Psoas muscle (tissue), 8 donors: ENCODE data around the gene LAPTM4A. TPM values are rescaled to one million over a fixed set of nuclear protein-coding genes. Genes with fewer than 3 reads are reported as not detected.

Source experiments
- ATAC-seq, 4 donors: fragments of 200-7000 bp; cut with Tn5 transposase; one replicate each; pipeline ENCODE4 v1.9.1; 2020; ENCODE audit warnings: moderate library complexity in 3 of 4, mild to moderate bottlenecking in 2 of 4
- DNase-seq, 2 donors: peaks; one replicate each; pipeline ENCODE4 v3.0.0-alpha.2; 2020
- H3K27ac ChIP-seq: fragments of 200-600 bp; one replicate; pipeline ENCODE4 v1.8.0; 2022
- H3K27me3 ChIP-seq, 3 donors: fragments of 200-600 bp in 1 of 3; one replicate each; pipeline versions ENCODE4 v1.6.1 to v1.8.0; 2013 to 2022; ENCODE audit warnings: low read length in 2 of 3, mild to moderate bottlenecking in 2 of 3, moderate library complexity in 1 of 3; ENCODE audit not compliant: insufficient read depth in 3 of 3
- H3K36me3 ChIP-seq, 2 donors: fragments of 200-600 bp in 1 of 2; one replicate each; pipeline versions ENCODE4 v1.6.1 to v1.8.0; 2013 to 2022; ENCODE audit warnings: low read depth in 1 of 2, mild to moderate bottlenecking in 1 of 2, moderate library complexity in 1 of 2; ENCODE audit not compliant: insufficient read depth in 1 of 2
- H3K4me1 ChIP-seq: fragments of 200-600 bp; one replicate; pipeline ENCODE4 v1.8.0; 2022
- H3K4me3 ChIP-seq: fragments of 200-600 bp; one replicate; pipeline ENCODE4 v1.8.0; 2022; ENCODE audit warnings: mild to moderate bottlenecking
- H3K9me3 ChIP-seq: fragments of 200-600 bp; one replicate; pipeline ENCODE4 v1.8.0; 2022
- WGBS, 3 donors: extraction: QIAGEN DNeasy Blood & Tissue Kit; methylation state at CpG; one replicate each; pipeline versions ENCODE4 v1.1.6 to v1.1.7; 2013; 5-methylcytosine and 5-hydroxymethylcytosine counted together
- intact Hi-C, 2 donors: fragments of 100-400 bp; cut with DNase I; formaldehyde crosslinking; loops; one replicate each; pipeline versions ENCODE4 v1.11.0 to v1.14.2; 2022
- polyA plus RNA-seq, 3 donors: library from polyadenylated mRNA; stranded (reverse); fragments of 200-250 nt; gene quantifications; one replicate each; pipeline ENCODE4 v1.2.3, GENCODE V29; 2013
- total RNA-seq, 4 donors: library from RNA; stranded (reverse); fragmentation: NEBNext Ultra II Directional in 2 of 4; extraction: Animal tissue kit (Norgen Biotek cat#: 25700) in 2 of 4; gene quantifications; one replicate each; pipeline versions ENCODE4 v1.2.1 to v1.2.4, GENCODE V29; 2021 to 2023
- TF ChIP-seq, protein P1 (sequence below): fragments of 200-600 bp; IDR thresholded peaks from one replicate; pipeline ENCODE4 v1.8.0; 2022; ENCODE audit warnings: antibody characterized with exemption
- donor health status: healthy with polysubstance abuse.
- donor health status: DM: no; HTN: no; CAD: no; lungs with moderate emphysema.
- donor health status: Bipolar disorder and iron deficiency.
- donor health status: healthy.
- donor health status: DM: yes; HTN: yes; CAD: no.
- donor health status: DM: no; HTN: no; CAD: no.
- donor health status: DM: no; HTN: no; CAD: no.
- donor health status: DM: yes; HTN: yes; CAD: no.

The LAPTM4A gene
- total and polyA plus RNA-seq, 7 donors, result 68.2 to 124 (median 78.8) TPM

- TF ChIP-seq, protein P1, sequence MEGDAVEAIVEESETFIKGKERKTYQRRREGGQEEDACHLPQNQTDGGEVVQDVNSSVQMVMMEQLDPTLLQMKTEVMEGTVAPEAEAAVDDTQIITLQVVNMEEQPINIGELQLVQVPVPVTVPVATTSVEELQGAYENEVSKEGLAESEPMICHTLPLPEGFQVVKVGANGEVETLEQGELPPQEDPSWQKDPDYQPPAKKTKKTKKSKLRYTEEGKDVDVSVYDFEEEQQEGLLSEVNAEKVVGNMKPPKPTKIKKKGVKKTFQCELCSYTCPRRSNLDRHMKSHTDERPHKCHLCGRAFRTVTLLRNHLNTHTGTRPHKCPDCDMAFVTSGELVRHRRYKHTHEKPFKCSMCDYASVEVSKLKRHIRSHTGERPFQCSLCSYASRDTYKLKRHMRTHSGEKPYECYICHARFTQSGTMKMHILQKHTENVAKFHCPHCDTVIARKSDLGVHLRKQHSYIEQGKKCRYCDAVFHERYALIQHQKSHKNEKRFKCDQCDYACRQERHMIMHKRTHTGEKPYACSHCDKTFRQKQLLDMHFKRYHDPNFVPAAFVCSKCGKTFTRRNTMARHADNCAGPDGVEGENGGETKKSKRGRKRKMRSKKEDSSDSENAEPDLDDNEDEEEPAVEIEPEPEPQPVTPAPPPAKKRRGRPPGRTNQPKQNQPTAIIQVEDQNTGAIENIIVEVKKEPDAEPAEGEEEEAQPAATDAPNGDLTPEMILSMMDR, result no peak
- Histone ChIP-seq H3K4me3 (no peak overlapping the region), H3K27ac (peak overlapping the region; percentile 32), H3K27me3 (no peaks in the 10 kb centered on the region), H3K9me3 (no peaks in the 10 kb centered on the region), H3K36me3 (no peaks in the 10 kb centered on the region), H3K4me1 (no peaks in the 10 kb centered on the region)
- ATAC-seq (peak; percentile 91 to 96 (median 94)), DNase-seq (peak; percentile 70 to 89)
- 17 to 34% (median 27%) methylated on average over 6 of the region's 6 CpGs for WGBS, 3 donors
- intact Hi-C loops, result no loop called here
Measured at GRCh38 chr2:20065885-20066602, 14.6 kb upstream of the LAPTM4A start.

GRCh38 chr2:20064841-20065240, 13.4 kb upstream of the LAPTM4A start:
- H3K4me3 ChIP-seq, result no peak overlapping the region
- intact Hi-C loops, result no loop called here

GRCh38 chr2:20064421-20064820, 13.0 kb upstream of the LAPTM4A start:
- intact Hi-C loops, result no loop called here
- no peaks in the 10 kb centered on the region for H3K4me1 ChIP-seq
- no peak for ATAC-seq
- H3K4me3 ChIP-seq, result no peak overlapping the region
- no peaks in the 10 kb centered on the region for H3K9me3 ChIP-seq
- H3K27me3 ChIP-seq, result no peaks in the 10 kb centered on the region
- TF ChIP-seq, protein P1, result no peak
- 96 to 99% (median 97%) methylated on average over 3 of the region's 3 CpGs for WGBS, 3 donors
- DNase-seq, result no peak
- no peak overlapping the region for H3K27ac ChIP-seq
- no peaks in the 10 kb centered on the region for H3K36me3 ChIP-seq

More at GRCh38 chr2:20064841-20065240, 13.4 kb upstream of the LAPTM4A start:
- DNase-seq, result no peak
- Histone ChIP-seq H3K27ac (no peak overlapping the region), H3K4me1 (no peaks in the 10 kb centered on the region), H3K9me3 (no peaks in the 10 kb centered on the region), H3K27me3 (no peaks in the 10 kb centered on the region), H3K36me3 (no peaks in the 10 kb centered on the region)
- TF ChIP-seq, protein P1, result no peak
- ATAC-seq, result no peak

- no peak overlapping the region for H3K4me3 ChIP-seq
- no peaks in the 10 kb centered on the region for H3K9me3 ChIP-seq
- DNase-seq (peak; percentile 56 to 73), ATAC-seq (peak in 2 of 4 donors; percentile 6 to 11)
- intact Hi-C loops, result no loop called here
- no peaks in the 10 kb centered on the region for H3K36me3 ChIP-seq
- WGBS, 3 donors, result 47 to 62% (median 53%) methylated on average over 11 of the region's 11 CpGs
- H3K27ac ChIP-seq, result peak overlapping the region; percentile 41
- TF ChIP-seq, protein P1, result no peak
- no peaks in the 10 kb centered on the region for H3K27me3 ChIP-seq
- H3K4me1 ChIP-seq, result no peaks in the 10 kb centered on the region
Measured at GRCh38 chr2:20062615-20063545, 11.5 kb upstream of the LAPTM4A start.
